ENCODE results near the gene TMPRSS6.

DNA sequence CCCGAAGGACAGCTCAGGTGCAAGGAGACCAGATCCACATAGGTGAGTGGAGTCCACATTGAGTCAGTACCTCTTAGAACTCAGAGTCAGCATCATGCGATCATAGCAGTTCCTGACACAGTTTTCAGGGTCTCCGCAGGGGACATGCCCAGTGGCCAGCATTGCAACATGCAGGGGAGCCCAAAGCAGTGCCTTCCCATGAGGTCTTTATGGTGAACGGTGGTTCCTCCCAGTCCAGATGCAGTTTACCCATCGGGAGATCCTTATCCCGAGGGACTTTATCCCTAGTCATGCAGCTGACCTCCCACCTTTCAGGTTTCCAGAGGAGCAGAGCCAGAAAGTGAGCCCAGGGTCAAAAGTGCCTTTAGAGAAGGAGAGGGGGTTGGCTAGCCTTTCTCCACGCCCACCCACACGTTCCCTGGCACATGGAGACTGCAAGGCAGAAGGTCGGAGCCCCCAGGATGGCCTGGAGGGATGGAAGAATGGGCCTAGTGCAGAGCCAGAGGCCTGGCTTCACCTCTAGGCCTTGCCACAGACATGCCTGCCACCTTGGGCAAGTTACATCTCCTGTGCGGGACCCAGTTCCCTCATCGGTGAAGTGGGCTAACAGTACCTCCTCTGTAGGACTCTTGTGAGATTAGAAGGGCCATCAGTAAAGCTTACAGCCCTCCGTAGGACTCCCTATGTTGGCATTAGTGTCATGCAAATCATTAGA, 51.6 kb downstream of the TMPRSS6 start:
- TF ChIP-seq, protein P1, sequence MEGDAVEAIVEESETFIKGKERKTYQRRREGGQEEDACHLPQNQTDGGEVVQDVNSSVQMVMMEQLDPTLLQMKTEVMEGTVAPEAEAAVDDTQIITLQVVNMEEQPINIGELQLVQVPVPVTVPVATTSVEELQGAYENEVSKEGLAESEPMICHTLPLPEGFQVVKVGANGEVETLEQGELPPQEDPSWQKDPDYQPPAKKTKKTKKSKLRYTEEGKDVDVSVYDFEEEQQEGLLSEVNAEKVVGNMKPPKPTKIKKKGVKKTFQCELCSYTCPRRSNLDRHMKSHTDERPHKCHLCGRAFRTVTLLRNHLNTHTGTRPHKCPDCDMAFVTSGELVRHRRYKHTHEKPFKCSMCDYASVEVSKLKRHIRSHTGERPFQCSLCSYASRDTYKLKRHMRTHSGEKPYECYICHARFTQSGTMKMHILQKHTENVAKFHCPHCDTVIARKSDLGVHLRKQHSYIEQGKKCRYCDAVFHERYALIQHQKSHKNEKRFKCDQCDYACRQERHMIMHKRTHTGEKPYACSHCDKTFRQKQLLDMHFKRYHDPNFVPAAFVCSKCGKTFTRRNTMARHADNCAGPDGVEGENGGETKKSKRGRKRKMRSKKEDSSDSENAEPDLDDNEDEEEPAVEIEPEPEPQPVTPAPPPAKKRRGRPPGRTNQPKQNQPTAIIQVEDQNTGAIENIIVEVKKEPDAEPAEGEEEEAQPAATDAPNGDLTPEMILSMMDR (IDR thresholded peaks at IDR 0.05; ENCODE audit: control extremely low read depth in 1 of 3, insufficient read depth in 1 of 3, low read depth in 1 of 3, low read length in 3 of 3) = no peak
- TF ChIP-seq TAF7 (optimal IDR thresholded peaks at IDR 0.05; ENCODE audit: borderline replicate concordance, low read depth, low read length) = no peak
- no peak for TF ChIP-seq TAF1 (IDR thresholded peaks at IDR 0.05; ENCODE audit: low read depth, low read length)
- no peak for TF ChIP-seq CHD2 (IDR thresholded peaks at IDR 0.05; ENCODE audit: low read length)
- no peak for TF ChIP-seq SUZ12 (IDR thresholded peaks at IDR 0.05; ENCODE audit: low read length)
- TF ChIP-seq POLR2A (IDR thresholded peaks at IDR 0.05; ENCODE audit: control extremely low read depth in 1 of 2, low read depth in 2 of 2, low read length in 2 of 2) = no peak
- no peak for TF ChIP-seq ASH2L (IDR thresholded peaks at IDR 0.05; ENCODE audit: low read length)
- no peak for TF ChIP-seq RAD21 (IDR thresholded peaks at IDR 0.05 in 1 of 2, conservative IDR thresholded peaks at IDR 0.05 in 1 of 2; ENCODE audit: low read depth in 2 of 2, low read length in 2 of 2)
- TF ChIP-seq NRF1 (IDR thresholded peaks at IDR 0.05; ENCODE audit: low read depth, low read length) = no peak
- no peak for TF ChIP-seq JUND (IDR thresholded peaks at IDR 0.05; ENCODE audit: low read length)
